GM19035 (cell line): Measurements from ENCODE around the gene TMC6.
"Not testable (repeated sequence)": the region's sequence is repeated elsewhere in the genome, so short reads cannot be mapped to it uniquely, and the experiment has no call there.

Experiments used
- ATAC-seq: cut with Tn5 transposase; IDR thresholded peaks from one replicate; pipeline ENCODE4 v1.9.1; 2021; ENCODE audit not compliant: unreplicated experiment

TMC6 gene

GRCh38 chr17:78125138-78125913, 3.2 kb downstream of the TMC6 start:
- no peak for ATAC-seq

GRCh38 chr17:78124836-78125137, 3.8 kb downstream of the TMC6 start:
- ATAC-seq = no peak

DNA sequence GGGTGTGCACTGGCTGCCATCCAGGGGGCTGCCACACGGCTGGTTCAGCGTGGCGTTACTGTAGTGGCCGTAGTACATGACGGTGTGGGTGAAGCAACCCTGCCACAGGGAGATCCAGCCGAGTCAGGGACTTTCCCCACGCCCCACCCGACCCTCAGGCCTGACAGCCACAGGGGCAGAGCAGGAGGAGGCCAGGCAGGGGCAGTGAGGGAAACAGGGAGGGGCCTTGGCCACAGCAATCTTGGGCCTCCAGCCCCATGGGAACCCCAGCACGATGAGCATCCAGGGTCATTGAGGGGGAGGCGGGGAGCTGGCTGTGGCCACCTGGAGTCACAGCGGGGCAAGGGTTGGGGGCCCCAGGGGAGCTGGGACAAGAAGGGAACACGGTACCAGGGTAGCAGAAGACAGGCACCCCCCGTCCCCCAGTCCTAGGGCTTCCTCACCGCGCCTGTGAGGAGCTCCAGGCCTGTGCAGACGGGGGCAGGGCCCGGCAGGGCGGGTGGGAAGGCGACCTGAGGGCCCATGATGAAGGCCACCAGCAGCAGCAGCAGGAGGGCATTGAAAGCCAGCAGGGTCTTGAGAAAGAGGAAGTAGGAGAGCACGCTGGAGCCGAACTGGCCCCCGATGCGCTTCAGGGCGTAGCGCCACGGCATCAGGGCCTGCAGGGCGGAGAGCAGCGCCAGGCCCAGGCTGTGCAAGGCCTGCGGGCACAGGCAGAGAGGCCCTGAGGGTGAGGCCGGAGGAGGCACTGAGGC, 4.3 kb downstream of the TMC6 start:
- no peak for ATAC-seq

GRCh38 chr17:78123258-78123929, 5.2 kb downstream of the TMC6 start:
- ATAC-seq = no peak

DNA sequence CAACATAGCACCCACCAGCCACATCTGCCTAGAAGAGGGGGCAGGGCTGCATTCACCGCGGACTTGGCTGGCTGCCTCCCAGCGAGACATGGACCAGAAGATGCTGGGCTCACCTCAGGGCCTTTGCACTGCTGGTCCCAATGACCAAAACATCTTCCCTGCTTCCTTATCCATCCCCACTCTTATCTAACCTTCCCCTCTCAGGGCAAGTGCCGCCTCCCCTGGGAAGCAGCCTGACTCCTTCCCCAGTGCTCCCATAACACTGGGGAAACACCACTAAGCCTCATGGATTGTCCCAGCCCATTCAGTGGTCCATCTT, 5.7 kb downstream of the TMC6 start:
- no peak for ATAC-seq

DNA sequence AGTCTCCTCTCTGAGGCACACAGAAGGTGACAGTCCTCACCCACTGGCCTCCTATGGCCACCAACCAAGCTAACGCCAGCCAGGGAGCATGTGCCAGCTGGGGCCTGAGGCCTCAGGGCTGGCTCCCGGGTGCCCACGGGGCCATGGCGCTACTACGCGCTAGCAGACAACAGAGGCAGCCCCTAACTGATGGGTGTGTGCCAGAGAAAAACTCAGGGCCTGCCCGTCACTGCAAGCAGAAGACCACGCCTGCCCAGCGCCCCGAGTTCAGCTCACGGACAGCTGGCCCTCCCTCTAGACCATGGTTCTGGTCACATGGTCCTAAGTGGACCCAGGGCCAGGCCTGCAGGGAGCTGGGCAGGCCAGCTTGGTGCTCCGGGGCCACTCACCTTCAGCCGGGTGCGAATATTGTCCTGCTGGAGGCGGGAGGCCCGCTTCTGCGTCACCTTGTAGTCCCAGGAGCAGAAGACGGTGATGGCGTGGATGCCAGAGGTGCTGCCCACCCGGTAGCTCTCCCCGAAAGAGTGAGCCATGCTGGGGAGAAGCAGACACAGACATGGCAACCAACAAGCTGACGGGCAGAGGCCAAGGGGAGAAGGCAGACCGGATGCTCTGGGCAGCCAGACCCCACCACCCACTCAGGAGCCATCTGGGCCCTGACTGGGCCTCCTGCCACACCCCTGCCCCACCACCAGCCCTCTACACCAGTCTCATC, 6.2 kb downstream of the TMC6 start:
- no peak for ATAC-seq

GRCh38 chr17:78121801-78122215, 6.7 kb downstream of the TMC6 start:
- no peak for ATAC-seq

GRCh38 chr17:78120971-78121800, 7.4 kb downstream of the TMC6 start:
- ATAC-seq = no peak

- no peak for ATAC-seq
Measured at GRCh38 chr17:78120537-78120936, 8.0 kb downstream of the TMC6 start.

GRCh38 chr17:78118801-78119241, 9.7 kb downstream of the TMC6 start:
- ATAC-seq = no peak

- no peak for ATAC-seq
Measured at GRCh38 chr17:78117027-78117981, 11.3 kb downstream of the TMC6 start.

DNA sequence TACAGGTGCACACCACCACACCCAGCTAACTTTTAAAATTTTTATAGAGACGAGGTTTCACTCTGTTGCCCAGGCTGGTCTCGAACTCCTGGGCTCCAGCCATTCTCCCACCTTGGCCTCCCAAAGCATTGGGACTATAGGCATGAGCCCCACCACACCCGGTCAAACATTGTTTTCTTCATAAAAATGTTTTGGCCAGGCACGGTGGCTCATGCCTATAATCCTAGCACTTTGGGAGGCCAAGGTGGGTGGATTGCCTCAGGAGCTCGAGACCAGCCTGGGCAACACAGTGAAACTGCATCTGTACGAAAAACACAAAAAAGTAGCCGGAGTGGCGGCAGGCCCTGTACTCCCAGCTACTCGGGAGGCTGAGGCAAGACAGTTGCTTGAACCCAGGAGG, 12.1 kb downstream of the TMC6 start:
- ATAC-seq = no peak

DNA sequence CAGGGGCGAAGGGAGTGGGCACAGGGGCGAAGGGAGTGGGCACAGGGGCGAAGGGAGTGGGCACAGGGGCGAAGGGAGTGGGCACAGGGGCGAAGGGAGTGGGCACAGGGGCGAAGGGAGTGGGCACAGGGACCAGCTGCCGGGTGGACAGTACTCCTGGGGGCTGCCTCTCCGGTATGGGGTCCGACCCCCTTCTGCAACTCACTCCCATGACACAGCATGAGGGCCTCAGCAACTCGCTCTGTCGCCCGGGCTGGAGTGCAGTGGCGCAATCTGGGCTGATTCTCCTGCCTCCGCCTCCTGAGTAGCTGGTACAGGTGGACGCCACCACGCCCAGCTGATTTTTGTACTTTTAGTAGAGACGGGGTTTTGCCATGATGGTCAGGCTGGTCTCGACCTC, 12.8 kb downstream of the TMC6 start:
- not testable (repeated sequence) for ATAC-seq

DNA sequence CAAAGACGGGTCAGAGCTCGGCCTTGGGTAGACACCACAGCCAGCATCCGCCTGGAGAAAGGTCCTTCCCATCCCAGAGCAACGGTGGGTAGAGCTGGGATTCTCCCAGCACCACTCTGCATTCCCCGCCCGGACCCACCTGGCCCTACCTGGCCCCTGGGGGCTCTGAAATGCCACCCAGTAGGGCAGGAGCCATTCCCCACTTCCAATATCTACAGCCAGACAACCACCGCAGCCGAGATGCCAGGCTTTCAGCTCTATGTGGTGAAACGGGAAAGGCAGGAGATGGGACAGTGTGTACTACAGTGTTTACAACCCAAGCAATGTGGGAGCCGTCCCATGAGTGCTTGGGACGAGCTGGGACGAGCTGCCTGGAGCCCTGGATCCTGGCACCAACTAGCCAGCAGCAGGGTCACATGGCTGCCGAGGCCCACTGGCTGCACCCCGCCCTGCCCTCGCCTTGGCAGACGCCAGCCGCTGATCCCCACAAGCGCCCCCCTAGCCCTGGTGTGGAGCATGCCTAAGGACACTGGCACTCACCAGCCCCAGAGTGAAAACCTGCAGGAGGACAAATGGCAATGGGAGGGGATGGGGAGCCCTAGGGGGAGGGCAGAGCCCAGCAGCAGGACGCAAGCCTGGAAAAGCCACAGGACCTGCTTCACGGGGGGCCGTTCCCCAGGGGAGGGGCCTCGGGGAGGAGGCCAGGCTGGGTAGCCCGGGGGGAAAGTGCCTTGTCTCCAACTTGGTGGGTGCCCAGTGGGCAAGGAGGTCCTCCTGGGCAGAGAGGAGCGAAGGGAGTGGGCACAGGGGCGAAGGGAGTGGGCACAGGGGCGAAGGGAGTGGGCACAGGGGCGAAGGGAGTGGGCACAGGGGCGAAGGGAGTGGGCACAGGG, 13.5 kb downstream of the TMC6 start:
- ATAC-seq = no peak

- no peak for ATAC-seq
Measured at GRCh38 chr17:78113804-78114785, 14.5 kb downstream of the TMC6 start.

GRCh38 chr17:78112518-78113471, 15.8 kb downstream of the TMC6 start:
- ATAC-seq = peak; percentile 69
